HEK293 (cell line): ENCODE data around the gene MBNL2.

Source experiments
- CTCF ChIA-PET: fragments of 350-600 bp; formaldehyde crosslinking; extraction: SDS; loops from one replicate; lab custom pipeline; 2021; ENCODE audit warnings: antibody characterized with exemption; lab: Yijun Ruan, JAX
- POLR2A ChIA-PET: fragments of 300-600 bp; formaldehyde crosslinking; extraction: SDS; loops from one replicate; lab custom pipeline; 2020; ENCODE audit warnings: antibody characterized with exemption, inconsistent platforms; lab: Yijun Ruan, JAX
- H3K27ac ChIP-seq: fragments of 200-500 bp; sonication (Bioruptor generic); 2 replicates; pipeline ENCODE4 v1.5.1; 2014; ENCODE audit warnings: low read depth, low read length, control low read depth, inconsistent platforms; ENCODE audit errors: extremely low read depth
- H3K36me3 ChIP-seq, 2 experiments: fragments of 200-500 bp in 1 of 2; sonication (Bioruptor generic) in 1 of 2; 1 replicate in 1 of 2; 2 replicates in 1 of 2; pipeline ENCODE4 v1.5.1; 2014 to 2017; ENCODE audit warnings: inconsistent platforms in 2 of 2, low read length in 2 of 2; ENCODE audit not compliant: control insufficient read depth in 2 of 2, insufficient read depth in 1 of 2
- H3K4me1 ChIP-seq: fragments of 200-500 bp; sonication (Bioruptor generic); 2 replicates; pipeline ENCODE4 v1.5.1; 2014; ENCODE audit warnings: mild to moderate bottlenecking, low read length, inconsistent platforms; ENCODE audit not compliant: control insufficient read depth, insufficient read depth
- H3K4me3 ChIP-seq: 2 replicates; pipeline ENCODE4 v1.5.1; 2011; ENCODE audit warnings: low read depth, mild to moderate bottlenecking, control low read depth, low read length, moderate library complexity
- H3K9me3 ChIP-seq: fragments of 200-500 bp; sonication (Bioruptor generic); 2 replicates; pipeline ENCODE4 v1.5.1; 2014; ENCODE audit warnings: low read depth, low read length, inconsistent platforms; ENCODE audit not compliant: control insufficient read depth, insufficient read depth
- ATF2 ChIP-seq: fragments of 450-650 bp; formaldehyde crosslinking; IDR thresholded peaks from 2 replicates; pipeline ENCODE4 v1.5.1; 2016; ENCODE audit warnings: missing biosample characterization, missing genetic modification characterization, low read depth
- HIC1 ChIP-seq: fragments of 450-650 bp; formaldehyde crosslinking; IDR thresholded peaks from 2 replicates; pipeline ENCODE4 v1.5.1; 2016; ENCODE audit warnings: missing biosample characterization, missing genetic modification characterization
- HOXC10 ChIP-seq: sonication (generic); formaldehyde crosslinking; IDR thresholded peaks from 2 replicates; pipeline ENCODE4 v1.8.1; 2023; ENCODE audit warnings: mild to moderate bottlenecking, missing genetic modification reagents
- KLF10 ChIP-seq: fragments of 450-650 bp; IDR thresholded peaks from 2 replicates; pipeline ENCODE4 v1.5.1; 2018; ENCODE audit warnings: missing biosample characterization, mild to moderate bottlenecking, missing genetic modification characterization
- MYNN ChIP-seq: fragments of 450-650 bp; formaldehyde crosslinking; IDR thresholded peaks from 2 replicates; pipeline ENCODE4 v1.5.1; 2016; ENCODE audit warnings: missing biosample characterization, missing genetic modification characterization, borderline replicate concordance
- PBX3 ChIP-seq: sonication (generic); formaldehyde crosslinking; IDR thresholded peaks from 2 replicates; pipeline ENCODE4 v1.8.1; 2022; ENCODE audit warnings: mild to moderate bottlenecking, moderate library complexity, missing genetic modification reagents
- SCRT1 ChIP-seq: fragments of 450-650 bp; formaldehyde crosslinking; IDR thresholded peaks from 2 replicates; pipeline ENCODE4 v1.5.1; 2016; ENCODE audit warnings: missing biosample characterization, missing genetic modification characterization, borderline replicate concordance
- ZBTB1 ChIP-seq: fragments of 450-650 bp; formaldehyde crosslinking; IDR thresholded peaks from 2 replicates; pipeline ENCODE4 v1.5.1; 2016; ENCODE audit warnings: missing biosample characterization, missing genetic modification characterization
- ZBTB48 ChIP-seq: fragments of 450-650 bp; formaldehyde crosslinking; IDR thresholded peaks from 2 replicates; pipeline ENCODE4 v1.5.1; 2016; ENCODE audit warnings: missing biosample characterization, missing genetic modification characterization
- ZFP3 ChIP-seq: fragments of 450-650 bp; formaldehyde crosslinking; IDR thresholded peaks from 2 replicates; pipeline ENCODE4 v1.5.1; 2016; ENCODE audit warnings: low read depth, missing biosample characterization, missing genetic modification characterization
- ZFP41 ChIP-seq: fragments of 450-650 bp; formaldehyde crosslinking; IDR thresholded peaks from 2 replicates; pipeline ENCODE4 v1.5.1; 2016; ENCODE audit warnings: missing biosample characterization, missing genetic modification characterization, borderline replicate concordance
- ZNF18 ChIP-seq: fragments of 450-650 bp; formaldehyde crosslinking; IDR thresholded peaks from 2 replicates; pipeline ENCODE4 v1.5.1; 2016; ENCODE audit warnings: missing biosample characterization, missing genetic modification characterization
- ZNF23 ChIP-seq: fragments of 450-650 bp; formaldehyde crosslinking; IDR thresholded peaks from 2 replicates; pipeline ENCODE4 v1.5.1; 2016; ENCODE audit warnings: missing biosample characterization, missing genetic modification characterization, borderline replicate concordance
- ZNF280D ChIP-seq: fragments of 450-650 bp; formaldehyde crosslinking; IDR thresholded peaks from 2 replicates; pipeline ENCODE4 v1.5.1; 2016; ENCODE audit warnings: missing biosample characterization, missing genetic modification characterization
- ZNF433 ChIP-seq: fragments of 450-650 bp; formaldehyde crosslinking; IDR thresholded peaks from 2 replicates; pipeline ENCODE4 v1.5.1; 2016; ENCODE audit warnings: missing biosample characterization, missing genetic modification characterization, low read depth
- ZNF48 ChIP-seq: fragments of 450-650 bp; formaldehyde crosslinking; IDR thresholded peaks from 2 replicates; pipeline ENCODE4 v1.5.1; 2016; ENCODE audit warnings: missing biosample characterization, missing genetic modification characterization
- ZNF530 ChIP-seq: fragments of 450-650 bp; formaldehyde crosslinking; IDR thresholded peaks from 2 replicates; pipeline ENCODE4 v1.5.1; 2016; ENCODE audit warnings: low read depth, missing biosample characterization, missing genetic modification characterization
- ZNF600 ChIP-seq: fragments of 450-650 bp; formaldehyde crosslinking; IDR thresholded peaks from 2 replicates; pipeline ENCODE4 v1.5.1; 2016; ENCODE audit warnings: missing biosample characterization, missing genetic modification characterization
- ZNF629 ChIP-seq: fragments of 450-650 bp; formaldehyde crosslinking; IDR thresholded peaks from 2 replicates; pipeline ENCODE4 v1.5.1; 2017; ENCODE audit warnings: missing biosample characterization, missing genetic modification characterization
- ZNF664 ChIP-seq: fragments of 450-650 bp; formaldehyde crosslinking; IDR thresholded peaks from 2 replicates; pipeline ENCODE4 v1.5.1; 2016; ENCODE audit warnings: missing biosample characterization, missing genetic modification characterization
- ZNF837 ChIP-seq: fragments of 450-650 bp; formaldehyde crosslinking; IDR thresholded peaks from 2 replicates; pipeline ENCODE4 v1.5.1; 2016; ENCODE audit warnings: missing biosample characterization, missing genetic modification characterization
- ZSCAN18 ChIP-seq: fragments of 450-650 bp; formaldehyde crosslinking; IDR thresholded peaks from 2 replicates; pipeline ENCODE4 v1.5.1; 2016; ENCODE audit warnings: missing biosample characterization, missing genetic modification characterization

The MBNL2 gene

GRCh38 chr13:97199451-97199850, 22.7 kb upstream of the MBNL2 start (continued):
- TF ChIP-seq ZNF629 (tag by site-specific recombination) (no peak), SCRT1 (no peak)

- ChIA-PET CTCF (no interaction called here), POLR2A (no interaction called here)
- H3K9me3 ChIP-seq: no peaks in the 10 kb centered on the region
- no peak overlapping the region for H3K27ac ChIP-seq
- no peaks in the 10 kb centered on the region for H3K36me3 ChIP-seq
- no peak overlapping the region for H3K4me3 ChIP-seq
- H3K4me1 ChIP-seq: no peaks in the 10 kb centered on the region
- TF ChIP-seq ZNF23 (tag by site-specific recombination) (no peak), HOXC10 (CRISPR knock-in tag) (no peak), PBX3 (CRISPR knock-in tag) (no peak), ZNF664 (tag by site-specific recombination) (no peak), ZBTB48 (tag by site-specific recombination) (no peak), ZNF600 (tag by site-specific recombination) (no peak), ZNF530 (tag by site-specific recombination) (no peak), ZNF837 (tag by site-specific recombination) (no peak), ZNF433 (tag by site-specific recombination) (no peak), MYNN (tag by site-specific recombination) (no peak), ATF2 (no peak), ZNF280D (tag by site-specific recombination) (no peak)
These were observed 21.8 kb upstream of the MBNL2 start for GRCh38 chr13:97200081-97200942.

GRCh38 chr13:97202761-97203160, 19.4 kb upstream of the MBNL2 start:
- no peak overlapping the region for H3K27ac ChIP-seq
- ChIA-PET POLR2A (no interaction called here), CTCF (interaction anchor here (0.9 kb wide), 1 partner anchor 9 kb away, joined by 4 read pairs; no protein-coding TSS in a partner anchor)
- no peak overlapping the region for H3K4me3 ChIP-seq
- H3K36me3 ChIP-seq: no peaks in the 10 kb centered on the region
- H3K9me3 ChIP-seq: no peaks in the 10 kb centered on the region
- H3K4me1 ChIP-seq: no peaks in the 10 kb centered on the region
- TF ChIP-seq ZNF48 (tag by site-specific recombination) (no peak), ZSCAN18 (tag by site-specific recombination) (no peak), HIC1 (tag by site-specific recombination) (no peak), ZBTB1 (tag by site-specific recombination) (no peak), ZFP3 (tag by site-specific recombination) (no peak), ZFP41 (no peak), HOXC10 (CRISPR knock-in tag) (no peak), KLF10 (no peak), ZNF664 (tag by site-specific recombination) (no peak), ZNF18 (no peak)
